CD8-positive, alpha-beta memory T cell (primary cell): ENCODE data around the gene MPZL2. TPM values are rescaled to one million over a fixed set of nuclear protein-coding genes. Genes with fewer than 3 reads are reported as not detected.

Experiments
- CTCF ChIA-PET: fragments of 350-600 bp; sonication (Branson Sonifier 250); formaldehyde crosslinking; loops from one replicate; lab custom pipeline; 2021; ENCODE audit warnings: antibody characterized with exemption; lab: Charles Lee
- POLR2A ChIA-PET: fragments of 350-600 bp; sonication (Branson Sonifier 250); formaldehyde crosslinking; loops from one replicate; lab custom pipeline; 2021; ENCODE audit warnings: antibody characterized with exemption; lab: Charles Lee
- DNase-seq, 5 donors: peaks; one replicate each; pipeline versions ENCODE4 v3.0.0 to v3.0.0-alpha.2; 2020 to 2022; ENCODE audit warnings: mixed read lengths in 1 of 5
- H3K27ac ChIP-seq: one replicate; pipeline ENCODE4 v1.7.0; 2013; ENCODE audit warnings: low read depth, mild to moderate bottlenecking, low read length, moderate library complexity
- H3K27me3 ChIP-seq: 2 replicates; pipeline ENCODE4 v1.7.0; 2013; ENCODE audit warnings: low read length, mild to moderate bottlenecking; ENCODE audit not compliant: insufficient read depth, poor library complexity, severe bottlenecking
- H3K36me3 ChIP-seq: 2 replicates; pipeline ENCODE4 v1.7.0; 2013; ENCODE audit warnings: mild to moderate bottlenecking, low read length, moderate library complexity; ENCODE audit not compliant: insufficient read depth
- H3K4me1 ChIP-seq: 2 replicates; pipeline ENCODE4 v1.7.0; 2013; ENCODE audit warnings: mild to moderate bottlenecking, low read length, moderate library complexity; ENCODE audit not compliant: insufficient read depth
- H3K4me3 ChIP-seq: 2 replicates; pipeline ENCODE4 v1.7.0; 2013; ENCODE audit warnings: mild to moderate bottlenecking, low read length
- H3K9me3 ChIP-seq: 2 replicates; pipeline ENCODE4 v1.7.0; 2013; ENCODE audit warnings: mild to moderate bottlenecking, low read length
- H3K27ac Mint-ChIP-seq, 8 donors: one replicate each; pipeline ENCODE4 v1.8.0; 2020 to 2021; ENCODE audit warnings: mixed read lengths in 8 of 8, mild to moderate bottlenecking in 6 of 8, inconsistent platforms in 3 of 8, moderate library complexity in 3 of 8
- H3K27me3 Mint-ChIP-seq, 2 donors: one replicate each; pipeline ENCODE4 v1.8.0; 2020 to 2021; ENCODE audit warnings: mixed read lengths in 2 of 2, mild to moderate bottlenecking in 1 of 2, moderate library complexity in 1 of 2
- H3K36me3 Mint-ChIP-seq, 3 donors: one replicate each; pipeline ENCODE4 v1.8.0; 2020 to 2021; ENCODE audit warnings: mixed read lengths in 3 of 3, inconsistent platforms in 1 of 3, mild to moderate bottlenecking in 1 of 3
- H3K4me1 Mint-ChIP-seq, 3 donors: one replicate each; pipeline ENCODE4 v1.8.0; 2020 to 2021; ENCODE audit warnings: mixed read lengths in 3 of 3, inconsistent platforms in 1 of 3, mild to moderate bottlenecking in 1 of 3
- H3K4me3 Mint-ChIP-seq, 7 donors: one replicate each; pipeline ENCODE4 v1.8.0; 2020 to 2021; ENCODE audit warnings: mixed read lengths in 7 of 7, mild to moderate bottlenecking in 6 of 7, moderate library complexity in 4 of 7, inconsistent platforms in 2 of 7
- H3K9me3 Mint-ChIP-seq, 5 donors: one replicate each; pipeline ENCODE4 v1.8.0; 2020 to 2022; ENCODE audit warnings: mixed read lengths in 5 of 5, mild to moderate bottlenecking in 3 of 5, moderate library complexity in 2 of 5, inconsistent platforms in 1 of 5
- polyA plus RNA-seq: library from polyadenylated mRNA; unstranded; fragments of 300-500 nt; fragmentation: Illumina TruSeq; gene quantifications from one replicate; pipeline ENCODE4 v1.2.3, GENCODE V29; 2021
- total RNA-seq, 2 experiments: library from RNA; stranded (reverse); gene quantifications; one replicate each; pipeline ENCODE4 v1.2.3, GENCODE V29; 2021

MPZL2 gene
- total and polyA plus RNA-seq, 3 experiments from 2014 or later, result 0.36 to 5.5 (median 4.5) TPM

DNA sequence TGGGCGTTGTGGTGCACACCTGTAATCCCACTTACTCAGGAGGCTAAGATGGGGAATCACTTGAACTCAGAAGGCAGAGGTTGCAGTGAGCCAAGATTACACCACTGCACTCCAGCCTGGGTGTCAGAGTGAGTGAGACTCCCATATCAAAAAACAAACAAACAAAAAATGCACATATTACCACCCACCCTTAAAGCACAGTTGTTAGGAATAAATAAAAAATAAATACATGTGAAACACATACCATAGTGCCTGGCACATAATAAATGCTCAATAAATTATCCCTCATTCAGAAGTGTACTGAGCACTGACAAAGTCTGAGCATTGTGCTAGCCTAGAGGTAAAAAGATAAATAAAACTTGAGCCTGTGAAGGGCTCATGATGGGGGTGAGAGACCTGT lies 30.2 kb downstream of the MPZL2 start:
- H3K36me3 Mint-ChIP-seq, result peaks cover 9 to 74% (median 20%) of the 10 kb centered on the region in 3 donors
- H3K4me1 Mint-ChIP-seq, result peaks cover 21 to 42% (median 26%) of the 10 kb centered on the region in 3 donors
- Histone ChIP-seq H3K4me1 (peaks cover 31% of the 10 kb centered on the region), H3K27ac (no peak overlapping the region), H3K4me3 (no peak overlapping the region), H3K27me3 (no peaks in the 10 kb centered on the region), H3K9me3 (no peaks in the 10 kb centered on the region), H3K36me3 (peaks cover 23% of the 10 kb centered on the region)
- ChIA-PET CTCF (no interaction called here), POLR2A (no interaction called here)
- no peaks in the 10 kb centered on the region for H3K27me3 Mint-ChIP-seq
- H3K9me3 Mint-ChIP-seq, result no peaks in the 10 kb centered on the region
- no peak for DNase-seq
- peak overlapping the region in 7 of 8 donors; percentile 21 to 77 (median 35) for H3K27ac Mint-ChIP-seq
- H3K4me3 Mint-ChIP-seq, result no peak overlapping the region

GRCh38 chr11:118233377-118233776 lies 30.7 kb downstream of the MPZL2 start:
- H3K27ac Mint-ChIP-seq, result peak overlapping the region in 5 of 8 donors; percentile 1 to 59 (median 52)

DNA sequence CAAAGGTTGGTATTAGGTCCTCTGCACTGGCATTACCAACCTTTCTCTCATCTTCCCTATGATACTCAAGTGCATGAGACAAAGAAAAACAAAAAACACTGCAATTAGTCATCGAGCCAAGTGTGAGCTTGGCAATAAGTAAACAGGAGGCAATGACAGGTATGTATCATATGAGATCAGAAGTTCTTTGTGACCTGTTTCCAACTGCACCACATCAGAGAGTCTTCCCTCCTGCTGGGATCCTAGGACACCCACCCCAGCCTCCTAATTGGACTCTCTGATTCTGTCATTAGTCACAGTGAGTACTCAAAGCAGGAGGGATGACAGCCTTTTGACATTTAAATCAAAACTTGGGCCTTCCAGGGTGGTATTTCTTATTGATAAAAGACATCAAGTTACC lies 31.4 kb downstream of the MPZL2 start:
- H3K4me1 ChIP-seq, result peaks cover 36% of the 10 kb centered on the region
- H3K27ac Mint-ChIP-seq, result peak overlapping the region in 7 of 8 donors; percentile 9 to 70 (median 36)
- H3K9me3 ChIP-seq, result no peaks in the 10 kb centered on the region
- H3K4me3 ChIP-seq, result no peak overlapping the region
- H3K27ac ChIP-seq, result no peak overlapping the region
- H3K36me3 ChIP-seq, result peaks cover 18% of the 10 kb centered on the region
- H3K9me3 Mint-ChIP-seq, result no peaks in the 10 kb centered on the region
- H3K4me3 Mint-ChIP-seq, result peak overlapping the region in 1 of 7 donors; percentile 2
- CTCF ChIA-PET, result interaction anchor here (1.0 kb wide), 1 partner anchor 34 kb away, joined by 6 read pairs; no protein-coding TSS in a partner anchor
- no peaks in the 10 kb centered on the region for H3K27me3 Mint-ChIP-seq
- H3K4me1 Mint-ChIP-seq, result peaks cover 17 to 31% (median 22%) of the 10 kb centered on the region in 3 donors
- no peak for DNase-seq
- POLR2A ChIA-PET, result interaction anchor here (0.6 kb wide), 1 partner anchor 127 kb away, joined by 4 read pairs; the partner anchor contains the start of gene UBE4A
- H3K27me3 ChIP-seq, result no peaks in the 10 kb centered on the region
- peaks cover 9 to 69% (median 21%) of the 10 kb centered on the region in 3 donors for H3K36me3 Mint-ChIP-seq

More at GRCh38 chr11:118233377-118233776, 30.7 kb downstream of the MPZL2 start:
- H3K4me1 Mint-ChIP-seq, result peaks cover 19 to 37% (median 21%) of the 10 kb centered on the region in 3 donors
- no peak overlapping the region for H3K4me3 Mint-ChIP-seq
- no peak overlapping the region for H3K27ac ChIP-seq
- H3K36me3 ChIP-seq, result peaks cover 19% of the 10 kb centered on the region
- ChIA-PET CTCF (no interaction called here), POLR2A (interaction anchor here (0.6 kb wide), 1 partner anchor 126 kb away, joined by 4 read pairs; the partner anchor contains the start of gene UBE4A)
- H3K27me3 Mint-ChIP-seq, result no peaks in the 10 kb centered on the region
- peaks cover 31% of the 10 kb centered on the region for H3K4me1 ChIP-seq
- no peak for DNase-seq
- no peaks in the 10 kb centered on the region for H3K27me3 ChIP-seq
- H3K4me3 ChIP-seq, result no peak overlapping the region
- H3K36me3 Mint-ChIP-seq, result peaks cover 9 to 72% (median 21%) of the 10 kb centered on the region in 3 donors
- no peaks in the 10 kb centered on the region for H3K9me3 ChIP-seq
- H3K9me3 Mint-ChIP-seq, result no peaks in the 10 kb centered on the region

DNA sequence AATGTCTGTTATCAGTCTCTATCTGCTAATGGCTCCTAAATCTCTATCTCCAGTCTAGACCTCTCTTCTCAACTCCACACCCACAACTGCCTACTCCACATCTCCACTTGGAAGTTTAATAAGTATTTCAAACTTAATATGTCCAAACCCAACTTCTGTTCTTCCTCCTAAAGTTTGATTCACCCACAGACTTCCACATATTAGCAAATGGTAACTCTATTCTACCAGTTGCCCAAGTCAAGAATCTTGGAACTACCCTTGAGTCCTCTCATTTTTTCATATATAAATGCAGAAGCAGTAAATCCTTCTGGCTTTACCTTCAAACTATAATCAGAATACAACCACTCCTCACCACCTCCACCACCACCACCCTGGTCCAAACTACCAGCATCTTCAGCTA lies 32.6 kb downstream of the MPZL2 start:
- Histone ChIP-seq H3K4me1 (peaks cover 48% of the 10 kb centered on the region), H3K36me3 (peaks cover 18% of the 10 kb centered on the region), H3K4me3 (no peak overlapping the region), H3K27ac (no peak overlapping the region), H3K9me3 (no peaks in the 10 kb centered on the region), H3K27me3 (no peaks in the 10 kb centered on the region)
- H3K9me3 Mint-ChIP-seq, result no peaks in the 10 kb centered on the region
- H3K27me3 Mint-ChIP-seq, result no peaks in the 10 kb centered on the region
- POLR2A ChIA-PET, result interaction anchor here (0.9 kb wide), 1 partner anchor 10 kb away, joined by 3 read pairs; no protein-coding TSS in a partner anchor
- no peak overlapping the region for H3K27ac Mint-ChIP-seq
- H3K36me3 Mint-ChIP-seq, result peaks cover 11 to 66% (median 21%) of the 10 kb centered on the region in 3 donors
- peaks cover 10 to 34% (median 21%) of the 10 kb centered on the region in 3 donors for H3K4me1 Mint-ChIP-seq
- no peak for DNase-seq
- CTCF ChIA-PET, result no interaction called here
- H3K4me3 Mint-ChIP-seq, result no peak overlapping the region

DNA sequence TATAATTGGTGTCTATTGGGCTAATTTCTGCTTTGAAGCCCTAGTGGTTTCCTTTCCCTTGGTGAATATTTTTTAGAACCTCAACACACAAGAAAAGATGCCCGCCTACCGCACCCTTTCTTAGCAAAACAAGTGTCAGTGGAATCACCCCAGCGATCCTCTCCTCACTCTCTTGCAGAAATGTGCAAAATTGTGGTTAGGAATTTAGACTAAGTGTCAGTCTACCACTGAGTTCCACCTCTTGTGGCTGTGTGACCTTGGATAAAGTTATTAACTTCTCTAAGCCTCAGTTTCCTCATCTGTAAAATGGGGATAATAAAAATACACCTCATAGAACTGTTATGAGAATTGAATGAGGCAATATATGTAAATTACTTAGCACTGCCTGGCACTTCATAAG lies 34.0 kb downstream of the MPZL2 start:
- peaks cover 14% of the 10 kb centered on the region for H3K36me3 ChIP-seq
- no peaks in the 10 kb centered on the region for H3K9me3 ChIP-seq
- H3K27me3 ChIP-seq, result no peaks in the 10 kb centered on the region
- ChIA-PET POLR2A (interaction anchor here (0.9 to 1.7 kb wide), 5 partner anchors 9 to 31 kb away, joined by 3 to 8 read pairs (median 5); partner anchors contain the start of gene MPZL3), CTCF (interaction anchor here (0.8 to 2.2 kb wide), 4 partner anchors 9 to 31 kb away, joined by 3 to 12 read pairs (median 4); no protein-coding TSS in a partner anchor)
- Mint-ChIP-seq H3K27me3 (no peaks in the 10 kb centered on the region), H3K9me3 (no peaks in the 10 kb centered on the region), H3K4me1 (peaks cover 5 to 44% (median 11%) of the 10 kb centered on the region in 3 donors), H3K36me3 (peaks cover 12 to 60% (median 20%) of the 10 kb centered on the region in 3 donors), H3K27ac (peak overlapping the region in 1 of 8 donors; percentile 94), H3K4me3 (peak overlapping the region in 3 of 7 donors; percentile 51 to 68 (median 54))
- H3K4me1 ChIP-seq, result peaks cover 62% of the 10 kb centered on the region
- no peak overlapping the region for H3K4me3 ChIP-seq
- H3K27ac ChIP-seq, result no peak overlapping the region
- DNase-seq, result peak; percentile 31 to 79 (median 60)

DNA sequence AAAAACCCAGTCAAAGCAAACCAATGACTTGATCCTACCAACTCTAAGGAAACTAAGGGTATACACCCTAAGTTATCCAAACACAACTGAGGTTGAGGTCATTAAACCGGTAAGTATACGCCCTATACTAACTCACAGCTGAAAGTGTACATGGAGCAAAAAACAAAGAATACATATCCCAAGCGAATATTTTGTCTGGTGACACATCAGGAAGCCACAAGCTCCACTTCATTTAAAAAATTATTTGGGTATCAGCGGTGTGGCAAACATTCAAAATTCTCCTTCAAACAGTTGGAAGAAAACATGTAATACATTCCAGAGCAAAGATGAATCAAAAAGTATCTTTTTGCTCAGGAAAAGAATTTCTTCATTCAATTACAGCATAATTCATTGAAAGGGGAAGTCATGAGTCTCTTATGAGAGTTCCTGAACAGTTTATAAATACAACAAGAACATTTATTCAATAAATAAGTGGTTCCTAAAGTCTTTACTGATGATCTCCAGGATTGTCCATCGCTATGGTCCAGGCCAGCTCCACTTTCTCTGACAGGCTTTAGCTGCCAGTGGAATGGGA lies 34.7 kb downstream of the MPZL2 start:
- Histone ChIP-seq H3K36me3 (peaks cover 9% of the 10 kb centered on the region), H3K27ac (no peak overlapping the region), H3K27me3 (no peaks in the 10 kb centered on the region), H3K9me3 (no peaks in the 10 kb centered on the region), H3K4me1 (peaks cover 64% of the 10 kb centered on the region), H3K4me3 (no peak overlapping the region)
- POLR2A ChIA-PET, result interaction anchor here (0.7 to 1.7 kb wide), 4 partner anchors 10 to 30 kb away, joined by 3 to 8 read pairs (median 3); no protein-coding TSS in a partner anchor
- Mint-ChIP-seq H3K27ac (peak overlapping the region in 1 of 8 donors; percentile 94), H3K36me3 (peaks cover 12 to 58% (median 16%) of the 10 kb centered on the region in 3 donors), H3K9me3 (no peaks in the 10 kb centered on the region), H3K27me3 (no peaks in the 10 kb centered on the region), H3K4me1 (peaks cover 5 to 48% (median 7%) of the 10 kb centered on the region in 3 donors), H3K4me3 (peak overlapping the region in 3 of 7 donors; percentile 54 to 68 (median 64))
- CTCF ChIA-PET, result interaction anchor here (1.7 to 2.2 kb wide), 2 partner anchors 10 to 31 kb away, joined by 5 to 12 read pairs; no protein-coding TSS in a partner anchor
- no peak for DNase-seq

GRCh38 chr11:118227865-118228785 lies 36.0 kb downstream of the MPZL2 start:
- H3K4me3 ChIP-seq, result no peak overlapping the region
- Mint-ChIP-seq H3K4me1 (peaks cover 0 to 51% (median 9%) of the 10 kb centered on the region in 3 donors), H3K27me3 (no peaks in the 10 kb centered on the region), H3K36me3 (peaks cover 8 to 54% (median 9%) of the 10 kb centered on the region in 3 donors), H3K27ac (peak overlapping the region in 3 of 8 donors; percentile 78 to 97 (median 97)), H3K4me3 (peak overlapping the region in 5 of 7 donors; percentile 65 to 89 (median 76)), H3K9me3 (no peaks in the 10 kb centered on the region)
- DNase-seq, result peak in 2 of 5 donors; percentile 67
- H3K4me1 ChIP-seq, result peaks cover 67% of the 10 kb centered on the region
- H3K27me3 ChIP-seq, result no peaks in the 10 kb centered on the region
- ChIA-PET POLR2A (interaction anchor here (0.7 to 4.1 kb wide), 3 partner anchors 13 to 75 kb away, joined by 3 to 27 read pairs (median 7); no protein-coding TSS in a partner anchor), CTCF (interaction anchor here (1.1 to 2.3 kb wide), 5 partner anchors 11 to 32 kb away, joined by 3 to 7 read pairs (median 4); no protein-coding TSS in a partner anchor)
- H3K27ac ChIP-seq, result peak overlapping the region; percentile 26
- H3K36me3 ChIP-seq, result peaks cover 6% of the 10 kb centered on the region
- H3K9me3 ChIP-seq, result no peaks in the 10 kb centered on the region
